Activated T-helper 1 cell treated with anti-CD3 and anti-CD28 coated beads, Interleukin-12 subunit alpha, Interleukin-12 subunit beta, Interleukin-2, Interleukin-4 antibody, amounts not matched to agents 30 ng/mL and 10 ng/mL and 1 ng/mL, durations not matched to agents 14 hours and 24 hours and 36 hours (primary cell): ENCODE data around the gene PPP1R12B. TPM values are rescaled to one million over a fixed set of nuclear protein-coding genes. Genes with fewer than 3 reads are reported as not detected.
"Not testable (repeated sequence)": the region's sequence is repeated elsewhere in the genome, so short reads cannot be mapped to it uniquely, and the experiment has no call there.

Source experiments
- DNase-seq: peaks from one replicate; pipeline ENCODE4 v3.0.0; 2021; ENCODE audit warnings: low spot score
- H3K27ac Mint-ChIP-seq: one replicate; pipeline ENCODE4 v1.8.0; 2021; ENCODE audit warnings: mild to moderate bottlenecking, mixed read lengths
- H3K27me3 Mint-ChIP-seq: one replicate; pipeline ENCODE4 v1.8.0; 2022; ENCODE audit warnings: mild to moderate bottlenecking, moderate library complexity, mixed read lengths; ENCODE audit not compliant: insufficient read depth
- H3K36me3 Mint-ChIP-seq: one replicate; pipeline ENCODE4 v1.8.0; 2021; ENCODE audit warnings: low read depth, mixed read lengths
- H3K4me1 Mint-ChIP-seq: one replicate; pipeline ENCODE4 v1.8.0; 2021; ENCODE audit warnings: low read depth, mixed read lengths
- H3K4me3 Mint-ChIP-seq: one replicate; pipeline ENCODE4 v1.8.0; 2021; ENCODE audit warnings: mild to moderate bottlenecking, moderate library complexity, mixed read lengths
- H3K9me3 Mint-ChIP-seq: one replicate; pipeline ENCODE4 v1.8.0; 2021; ENCODE audit warnings: mixed read lengths
- intact Hi-C: fragments of 100-400 bp; cut with micrococcal nuclease; formaldehyde crosslinking; loops from one replicate; pipeline ENCODE4 v1.15.1; 2024
- total RNA-seq: library from RNA; stranded (reverse); gene quantifications from 2 replicates; pipeline ENCODE4 v1.2.3, GENCODE V29; 2022

PPP1R12B gene
- total RNA-seq, 1 donor from 2014 or later, result 11.1 TPM

- H3K4me3 Mint-ChIP-seq, H3K4me1 Mint-ChIP-seq, H3K9me3 Mint-ChIP-seq, H3K27me3 Mint-ChIP-seq, H3K36me3 Mint-ChIP-seq, DNase-seq, H3K27ac Mint-ChIP-seq, intact Hi-C loops: not testable (repeated sequence)
Observed at GRCh38 chr1:202417141-202417540, 68.6 kb downstream of the PPP1R12B start.

- intact Hi-C loops, H3K36me3 Mint-ChIP-seq, H3K4me3 Mint-ChIP-seq, H3K9me3 Mint-ChIP-seq, H3K4me1 Mint-ChIP-seq, H3K27ac Mint-ChIP-seq, DNase-seq, H3K27me3 Mint-ChIP-seq: not testable (repeated sequence)
Observed at GRCh38 chr1:202417762-202418201, 69.3 kb downstream of the PPP1R12B start.

GRCh38 chr1:202419731-202420130, 71.2 kb downstream of the PPP1R12B start:
- DNase-seq, H3K36me3 Mint-ChIP-seq, H3K9me3 Mint-ChIP-seq, H3K27ac Mint-ChIP-seq, H3K27me3 Mint-ChIP-seq, H3K4me1 Mint-ChIP-seq, intact Hi-C loops, H3K4me3 Mint-ChIP-seq: not testable (repeated sequence)

- not testable (repeated sequence) for H3K9me3 Mint-ChIP-seq, H3K4me1 Mint-ChIP-seq
Observed at GRCh38 chr1:202420422-202421094, 72.1 kb downstream of the PPP1R12B start.

GRCh38 chr1:202422709-202423108, 74.2 kb downstream of the PPP1R12B start:
- H3K4me1 Mint-ChIP-seq, H3K9me3 Mint-ChIP-seq, DNase-seq, H3K36me3 Mint-ChIP-seq, H3K4me3 Mint-ChIP-seq, H3K27ac Mint-ChIP-seq, intact Hi-C loops, H3K27me3 Mint-ChIP-seq: not testable (repeated sequence)

More at GRCh38 chr1:202420422-202421094, 72.1 kb downstream of the PPP1R12B start:
- intact Hi-C loops, H3K27me3 Mint-ChIP-seq, DNase-seq, H3K27ac Mint-ChIP-seq, H3K36me3 Mint-ChIP-seq, H3K4me3 Mint-ChIP-seq: not testable (repeated sequence)

GRCh38 chr1:202424260-202424659, 75.8 kb downstream of the PPP1R12B start:
- H3K4me1 Mint-ChIP-seq, H3K9me3 Mint-ChIP-seq, H3K27ac Mint-ChIP-seq, DNase-seq, intact Hi-C loops, H3K27me3 Mint-ChIP-seq, H3K4me3 Mint-ChIP-seq, H3K36me3 Mint-ChIP-seq: not testable (repeated sequence)

- H3K27me3 Mint-ChIP-seq, DNase-seq, H3K27ac Mint-ChIP-seq, H3K4me3 Mint-ChIP-seq, H3K9me3 Mint-ChIP-seq, intact Hi-C loops, H3K4me1 Mint-ChIP-seq: not testable (repeated sequence)
- H3K36me3 Mint-ChIP-seq, result peaks cover 10% of the 10 kb centered on the region
Observed at GRCh38 chr1:202430111-202430510, 81.6 kb downstream of the PPP1R12B start.

GRCh38 chr1:202432338-202432737, 83.8 kb downstream of the PPP1R12B start:
- H3K4me3 Mint-ChIP-seq, H3K27ac Mint-ChIP-seq, H3K9me3 Mint-ChIP-seq, H3K4me1 Mint-ChIP-seq, intact Hi-C loops, H3K27me3 Mint-ChIP-seq, DNase-seq: not testable (repeated sequence)
- peaks cover 12% of the 10 kb centered on the region for H3K36me3 Mint-ChIP-seq

- H3K36me3 Mint-ChIP-seq, result peaks cover 12% of the 10 kb centered on the region
- DNase-seq, result no peak
- no peaks in the 10 kb centered on the region for H3K9me3 Mint-ChIP-seq
Observed at GRCh38 chr1:202433155-202434043, 84.9 kb downstream of the PPP1R12B start.

GRCh38 chr1:202434059-202434458, 85.6 kb downstream of the PPP1R12B start:
- Mint-ChIP-seq H3K27ac (no peak overlapping the region), H3K36me3 (peaks cover 12% of the 10 kb centered on the region), H3K9me3 (no peaks in the 10 kb centered on the region), H3K27me3 (no peaks in the 10 kb centered on the region), H3K4me3 (no peak overlapping the region), H3K4me1 (no peaks in the 10 kb centered on the region)
- intact Hi-C loops, result no loop called here
- no peak for DNase-seq

More at GRCh38 chr1:202433155-202434043, 84.9 kb downstream of the PPP1R12B start:
- no peaks in the 10 kb centered on the region for H3K4me1 Mint-ChIP-seq
- intact Hi-C loops, result no loop called here
- H3K4me3 Mint-ChIP-seq, result no peak overlapping the region
- H3K27ac Mint-ChIP-seq, result no peak overlapping the region
- no peaks in the 10 kb centered on the region for H3K27me3 Mint-ChIP-seq

GRCh38 chr1:202438393-202439174, 90.1 kb downstream of the PPP1R12B start:
- Mint-ChIP-seq H3K27me3 (no peaks in the 10 kb centered on the region), H3K9me3 (no peaks in the 10 kb centered on the region), H3K4me1 (no peaks in the 10 kb centered on the region), H3K27ac (no peak overlapping the region), H3K36me3 (peaks cover 9% of the 10 kb centered on the region), H3K4me3 (no peak overlapping the region)
- no peak for DNase-seq
- intact Hi-C loops, result no loop called here

- Mint-ChIP-seq H3K27me3 (no peaks in the 10 kb centered on the region), H3K4me1 (no peaks in the 10 kb centered on the region), H3K4me3 (no peak overlapping the region), H3K9me3 (no peaks in the 10 kb centered on the region), H3K27ac (no peak overlapping the region), H3K36me3 (peaks cover 11% of the 10 kb centered on the region)
- DNase-seq, result no peak
- intact Hi-C loops, result no loop called here
Observed at GRCh38 chr1:202439308-202439707, 90.8 kb downstream of the PPP1R12B start.

GRCh38 chr1:202448140-202448539, 99.6 kb downstream of the PPP1R12B start:
- H3K9me3 Mint-ChIP-seq, H3K27me3 Mint-ChIP-seq, DNase-seq, H3K4me3 Mint-ChIP-seq, H3K4me1 Mint-ChIP-seq, H3K27ac Mint-ChIP-seq, intact Hi-C loops: not testable (repeated sequence)
- peaks cover 18% of the 10 kb centered on the region for H3K36me3 Mint-ChIP-seq
